Naive thymus-derived CD8-positive, alpha-beta T cell (primary cell): Measurements from ENCODE around the gene ABTB2. TPM values are rescaled to one million over a fixed set of nuclear protein-coding genes. Genes with fewer than 3 reads are reported as not detected.

Experiments
- ATAC-seq, 2 donors: fragments of 150-1000 bp; cut with Tn5 transposase in 1 of 2; sonication (Bioruptor Pico), chemical (Tn5 transposase) in 1 of 2; 1 replicate in 1 of 2; 2 replicates in 1 of 2; pipeline ENCODE4 v1.10.0; 2021; ENCODE audit warnings: mild to moderate bottlenecking in 2 of 2, moderate library complexity in 2 of 2
- POLR2A ChIA-PET: fragments of 350-600 bp; sonication (Branson Sonifier 250); formaldehyde crosslinking; loops from one replicate; lab custom pipeline; 2021; ENCODE audit warnings: antibody characterized with exemption; lab: Charles Lee
- DNase-seq, 10 donors: peaks; one replicate each; pipeline versions ENCODE4 v3.0.0 to v3.0.0-alpha.2; 2020 to 2022
- H3K27ac Mint-ChIP-seq, 10 donors: one replicate each; pipeline ENCODE4 v1.8.0; 2020 to 2022; ENCODE audit warnings: mild to moderate bottlenecking in 10 of 10, mixed read lengths in 10 of 10, moderate library complexity in 4 of 10, inconsistent platforms in 1 of 10
- H3K27me3 Mint-ChIP-seq, 5 donors: one replicate each; pipeline ENCODE4 v1.8.0; 2021 to 2022; ENCODE audit warnings: mixed read lengths in 5 of 5
- H3K36me3 Mint-ChIP-seq, 3 donors: one replicate each; pipeline ENCODE4 v1.8.0; 2020 to 2022; ENCODE audit warnings: mixed read lengths in 3 of 3, mild to moderate bottlenecking in 2 of 3, inconsistent platforms in 1 of 3
- H3K4me1 Mint-ChIP-seq, 4 donors: one replicate each; pipeline ENCODE4 v1.8.0; 2021 to 2022; ENCODE audit warnings: mixed read lengths in 4 of 4
- H3K4me3 Mint-ChIP-seq, 10 donors: one replicate each; pipeline ENCODE4 v1.8.0; 2020 to 2022; ENCODE audit warnings: mild to moderate bottlenecking in 10 of 10, mixed read lengths in 10 of 10, moderate library complexity in 6 of 10, inconsistent platforms in 1 of 10
- H3K9me3 Mint-ChIP-seq, 9 donors: one replicate each; pipeline ENCODE4 v1.8.0; 2020 to 2022; ENCODE audit warnings: mixed read lengths in 9 of 9, mild to moderate bottlenecking in 3 of 9, inconsistent platforms in 1 of 9, moderate library complexity in 1 of 9
- polyA plus RNA-seq, 3 donors: library from polyadenylated mRNA; unstranded; fragments of 300-500 nt; fragmentation: Illumina TruSeq; gene quantifications; one replicate each; pipeline ENCODE4 v1.2.3, GENCODE V29; 2021
- total RNA-seq, 8 experiments: library from RNA in 2 of 8; stranded (reverse) in 2 of 8; gene quantifications; one replicate each; pipeline ENCODE4 v1.2.3 and lab custom pipeline; 2021 to 2026

The ABTB2 gene
- total and polyA plus RNA-seq, 5 experiments from 2014 or later = 0.05 to 0.81 (median 0.69) TPM; not detected in 2

GRCh38 chr11:34382532-34383276 lies 24.9 kb upstream of the ABTB2 start:
- POLR2A ChIA-PET = no interaction called here
- H3K4me3 Mint-ChIP-seq = no peak overlapping the region
- ATAC-seq (no peak), DNase-seq (no peak)
- no peaks in the 10 kb centered on the region for H3K27me3 Mint-ChIP-seq
- peaks cover 0 to 20% (median 5%) of the 10 kb centered on the region in 9 donors for H3K9me3 Mint-ChIP-seq
- H3K36me3 Mint-ChIP-seq = peaks cover 0 to 10% (median 6%) of the 10 kb centered on the region in 3 donors
- H3K27ac Mint-ChIP-seq = peak overlapping the region in 1 of 10 donors; percentile 10
- H3K4me1 Mint-ChIP-seq = peaks cover 0 to 2% (median 0%) of the 10 kb centered on the region in 4 donors

GRCh38 chr11:34381775-34382174 lies 24.0 kb upstream of the ABTB2 start:
- DNase-seq (no peak), ATAC-seq (no peak)
- POLR2A ChIA-PET = no interaction called here
- H3K9me3 Mint-ChIP-seq = peaks cover 0 to 29% (median 12%) of the 10 kb centered on the region in 9 donors
- H3K27ac Mint-ChIP-seq = no peak overlapping the region
- H3K4me3 Mint-ChIP-seq = no peak overlapping the region
- peaks cover 0 to 3% (median 0%) of the 10 kb centered on the region in 5 donors for H3K27me3 Mint-ChIP-seq
- peaks cover 0 to 17% (median 12%) of the 10 kb centered on the region in 3 donors for H3K36me3 Mint-ChIP-seq
- peaks cover 0 to 2% (median 0%) of the 10 kb centered on the region in 4 donors for H3K4me1 Mint-ChIP-seq

GRCh38 chr11:34380696-34381095 lies 22.9 kb upstream of the ABTB2 start:
- H3K27me3 Mint-ChIP-seq = peaks cover 0 to 4% (median 0%) of the 10 kb centered on the region in 5 donors
- peaks cover 0 to 24% (median 18%) of the 10 kb centered on the region in 3 donors for H3K36me3 Mint-ChIP-seq
- DNase-seq (no peak), ATAC-seq (no peak)
- H3K4me3 Mint-ChIP-seq = no peak overlapping the region
- H3K4me1 Mint-ChIP-seq = peaks cover 0 to 2% (median 0%) of the 10 kb centered on the region in 4 donors
- POLR2A ChIA-PET = no interaction called here
- H3K27ac Mint-ChIP-seq = no peak overlapping the region
- H3K9me3 Mint-ChIP-seq = peaks cover 4 to 38% (median 19%) of the 10 kb centered on the region in 9 donors

GRCh38 chr11:34379539-34379938 lies 21.7 kb upstream of the ABTB2 start:
- no peak overlapping the region for H3K4me3 Mint-ChIP-seq
- H3K4me1 Mint-ChIP-seq = peaks cover 0 to 2% (median 0%) of the 10 kb centered on the region in 4 donors
- H3K27ac Mint-ChIP-seq = no peak overlapping the region
- peaks cover 7 to 49% (median 27%) of the 10 kb centered on the region in 9 donors for H3K9me3 Mint-ChIP-seq
- peaks cover 0 to 10% (median 0%) of the 10 kb centered on the region in 5 donors for H3K27me3 Mint-ChIP-seq
- ATAC-seq (no peak), DNase-seq (no peak)
- POLR2A ChIA-PET = interaction anchor here (0.6 kb wide), 1 partner anchor 32 kb away, joined by 3 read pairs; no protein-coding TSS in a partner anchor
- peaks cover 0 to 30% (median 28%) of the 10 kb centered on the region in 3 donors for H3K36me3 Mint-ChIP-seq

- Mint-ChIP-seq H3K27me3 (peaks cover 0 to 10% (median 0%) of the 10 kb centered on the region in 5 donors), H3K4me3 (no peak overlapping the region), H3K27ac (no peak overlapping the region), H3K9me3 (peaks cover 7 to 52% (median 31%) of the 10 kb centered on the region in 9 donors), H3K4me1 (peaks cover 0 to 2% (median 0%) of the 10 kb centered on the region in 4 donors), H3K36me3 (peaks cover 0 to 30% (median 29%) of the 10 kb centered on the region in 3 donors)
- ATAC-seq (no peak), DNase-seq (no peak)
- POLR2A ChIA-PET = interaction anchor here (0.6 kb wide), 1 partner anchor 32 kb away, joined by 3 read pairs; no protein-coding TSS in a partner anchor
Observed at GRCh38 chr11:34379079-34379478, 21.3 kb upstream of the ABTB2 start.

- Mint-ChIP-seq H3K27me3 (peaks cover 0 to 10% (median 0%) of the 10 kb centered on the region in 5 donors), H3K4me1 (peaks cover 0 to 3% (median 0%) of the 10 kb centered on the region in 4 donors), H3K9me3 (peaks cover 7 to 41% (median 29%) of the 10 kb centered on the region in 9 donors), H3K4me3 (no peak overlapping the region), H3K27ac (no peak overlapping the region), H3K36me3 (peaks cover 0 to 28% (median 25%) of the 10 kb centered on the region in 3 donors)
- POLR2A ChIA-PET = no interaction called here
- DNase-seq (no peak), ATAC-seq (no peak)
Observed at GRCh38 chr11:34373727-34374126, 15.9 kb upstream of the ABTB2 start.

GRCh38 chr11:34366522-34366921 lies 8.7 kb upstream of the ABTB2 start:
- DNase-seq (no peak), ATAC-seq (no peak)
- Mint-ChIP-seq H3K27me3 (peaks cover 0 to 11% (median 7%) of the 10 kb centered on the region in 5 donors), H3K4me1 (peaks cover 5 to 14% (median 10%) of the 10 kb centered on the region in 4 donors), H3K27ac (peak overlapping the region in 1 of 10 donors; percentile 52), H3K9me3 (peaks cover 0 to 2% (median 0%) of the 10 kb centered on the region in 9 donors), H3K36me3 (no peaks in the 10 kb centered on the region), H3K4me3 (no peak overlapping the region)
- POLR2A ChIA-PET = no interaction called here

GRCh38 chr11:34364102-34364501 lies 6.3 kb upstream of the ABTB2 start:
- POLR2A ChIA-PET = interaction anchor here (0.6 kb wide), 1 partner anchor 301 kb away, joined by 4 read pairs; no protein-coding TSS in a partner anchor
- H3K27me3 Mint-ChIP-seq = peaks cover 0 to 20% (median 11%) of the 10 kb centered on the region in 5 donors

GRCh38 chr11:34363363-34364084 lies 5.7 kb upstream of the ABTB2 start:
- peak overlapping the region in 1 of 10 donors; percentile 4 for H3K4me3 Mint-ChIP-seq
- peak overlapping the region in 2 of 10 donors; percentile 53 to 60 for H3K27ac Mint-ChIP-seq
- H3K36me3 Mint-ChIP-seq = no peaks in the 10 kb centered on the region
- H3K4me1 Mint-ChIP-seq = peaks cover 9 to 26% (median 14%) of the 10 kb centered on the region in 4 donors
- POLR2A ChIA-PET = interaction anchor here (0.6 kb wide), 1 partner anchor 301 kb away, joined by 4 read pairs; no protein-coding TSS in a partner anchor
- DNase-seq (no peak), ATAC-seq (no peak)
- H3K27me3 Mint-ChIP-seq = peaks cover 0 to 20% (median 11%) of the 10 kb centered on the region in 5 donors
- no peaks in the 10 kb centered on the region for H3K9me3 Mint-ChIP-seq

More at GRCh38 chr11:34364102-34364501, 6.3 kb upstream of the ABTB2 start:
- ATAC-seq = no peak
- Mint-ChIP-seq H3K27ac (no peak overlapping the region), H3K36me3 (no peaks in the 10 kb centered on the region), H3K4me3 (peak overlapping the region in 3 of 10 donors; percentile 4 to 11 (median 5)), H3K4me1 (peaks cover 7 to 22% (median 12%) of the 10 kb centered on the region in 4 donors), H3K9me3 (no peaks in the 10 kb centered on the region)
- DNase-seq = peak in 1 of 10 donors; percentile 1

GRCh38 chr11:34360046-34360445 lies 2.2 kb upstream of the ABTB2 start:
- Mint-ChIP-seq H3K27me3 (peaks cover 14 to 35% (median 21%) of the 10 kb centered on the region in 5 donors), H3K36me3 (no peaks in the 10 kb centered on the region), H3K4me1 (peaks cover 16 to 48% (median 33%) of the 10 kb centered on the region in 4 donors), H3K27ac (no peak overlapping the region), H3K4me3 (no peak overlapping the region), H3K9me3 (no peaks in the 10 kb centered on the region)
- no peak for DNase-seq
- POLR2A ChIA-PET = no interaction called here
- no peak for ATAC-seq

- Mint-ChIP-seq H3K4me1 (peaks cover 21 to 47% (median 32%) of the 10 kb centered on the region in 4 donors), H3K27ac (peak overlapping the region in 4 of 10 donors; percentile 14 to 92 (median 68)), H3K9me3 (no peaks in the 10 kb centered on the region), H3K36me3 (no peaks in the 10 kb centered on the region), H3K27me3 (peaks cover 19 to 40% (median 26%) of the 10 kb centered on the region in 5 donors), H3K4me3 (peak overlapping the region; percentile 84 to 94 (median 90))
- DNase-seq = peak in 1 of 10 donors; percentile 9
- ATAC-seq = no peak
- POLR2A ChIA-PET = no interaction called here
Observed at GRCh38 chr11:34359548-34359891, 1.7 kb upstream of the ABTB2 start.
